Activated gamma-delta T cell treated with anti-CD3 and anti-CD28 coated beads, Interleukin-2, amount 50 U/mL, for 16 hours (primary cell): ENCODE data around the gene ARHGAP26.
"Not testable (repeated sequence)": the region's sequence is repeated elsewhere in the genome, so short reads cannot be mapped to it uniquely, and the experiment has no call there.

Source experiments
- DNase-seq: peaks from one replicate; pipeline ENCODE4 v3.0.0-alpha.2; 2020; ENCODE audit warnings: low read depth

ARHGAP26 gene

GRCh38 chr5:142962174-142962533, 192.0 kb downstream of the ARHGAP26 start:
- DNase-seq: no peak

GRCh38 chr5:142965258-142966120, 195.3 kb downstream of the ARHGAP26 start:
- DNase-seq: not testable (repeated sequence)

- no peak for DNase-seq
Measured at GRCh38 chr5:142966121-142966420, 195.9 kb downstream of the ARHGAP26 start.

- DNase-seq: no peak
Measured at GRCh38 chr5:142969186-142969585, 199.0 kb downstream of the ARHGAP26 start.

- DNase-seq: no peak
Measured at GRCh38 chr5:142969624-142970439, 199.7 kb downstream of the ARHGAP26 start.

- DNase-seq: no peak
Measured at GRCh38 chr5:142970440-142971030, 200.4 kb downstream of the ARHGAP26 start.

GRCh38 chr5:142971303-142972013, 201.3 kb downstream of the ARHGAP26 start:
- DNase-seq: no peak

GRCh38 chr5:142972064-142972570, 201.9 kb downstream of the ARHGAP26 start:
- DNase-seq: no peak

GRCh38 chr5:142973932-142974331, 203.8 kb downstream of the ARHGAP26 start:
- DNase-seq: no peak

- no peak for DNase-seq
Measured at GRCh38 chr5:142974409-142974808, 204.2 kb downstream of the ARHGAP26 start.

GRCh38 chr5:142976861-142977260, 206.7 kb downstream of the ARHGAP26 start:
- DNase-seq: no peak

GRCh38 chr5:142977363-142978051, 207.3 kb downstream of the ARHGAP26 start:
- peak; percentile 45 for DNase-seq

- DNase-seq: no peak
Measured at GRCh38 chr5:142978252-142978651, 208.1 kb downstream of the ARHGAP26 start.

GRCh38 chr5:142978726-142979125, 208.5 kb downstream of the ARHGAP26 start:
- DNase-seq: no peak

GRCh38 chr5:142979636-142980035, 209.5 kb downstream of the ARHGAP26 start:
- no peak for DNase-seq

GRCh38 chr5:142981475-142981874, 211.3 kb downstream of the ARHGAP26 start:
- no peak for DNase-seq

GRCh38 chr5:142981886-142982820, 212.0 kb downstream of the ARHGAP26 start:
- no peak for DNase-seq

- no peak for DNase-seq
Measured at GRCh38 chr5:142982821-142983200, 212.6 kb downstream of the ARHGAP26 start.

GRCh38 chr5:142984011-142984410, 213.8 kb downstream of the ARHGAP26 start:
- no peak for DNase-seq

GRCh38 chr5:142984525-142984924, 214.3 kb downstream of the ARHGAP26 start:
- DNase-seq: no peak
